H9 (cell line): ENCODE measurements around the gene MBP. TPM values are rescaled to one million over a fixed set of nuclear protein-coding genes. Genes with fewer than 3 reads are reported as not detected.

Experiments used
- DNase-seq: peaks from one replicate; pipeline ENCODE4 v3.0.0-alpha.2; 2017
- H2AFZ ChIP-seq: one replicate; pipeline ENCODE4 v1.6.1; 2013; ENCODE audit warnings: mild to moderate bottlenecking, low read length, control low read depth, moderate library complexity
- H2AK5ac ChIP-seq: 2 replicates; pipeline ENCODE4 v1.6.1; 2013; ENCODE audit warnings: low read length, control low read depth, mixed read lengths; ENCODE audit not compliant: insufficient read length
- H2BK120ac ChIP-seq: one replicate; pipeline ENCODE4 v1.6.1; 2013; ENCODE audit warnings: low read depth, mild to moderate bottlenecking, low read length, control low read depth, inconsistent platforms; ENCODE audit not compliant: poor library complexity, severe bottlenecking
- H2BK12ac ChIP-seq: 2 replicates; pipeline ENCODE4 v1.6.1; 2013; ENCODE audit warnings: low read length, control low read depth, mixed read lengths, low read depth; ENCODE audit not compliant: insufficient read length
- H2BK15ac ChIP-seq: 2 replicates; pipeline ENCODE4 v1.6.1; 2013; ENCODE audit warnings: low read depth, low read length, control low read depth
- H2BK20ac ChIP-seq: one replicate; pipeline ENCODE4 v1.6.1; 2013; ENCODE audit warnings: low read depth, mild to moderate bottlenecking, low read length, control low read depth, inconsistent platforms; ENCODE audit not compliant: poor library complexity, severe bottlenecking
- H2BK5ac ChIP-seq: 2 replicates; pipeline ENCODE4 v1.6.1; 2013; ENCODE audit warnings: low read length, control low read depth, mixed read lengths; ENCODE audit not compliant: insufficient read length
- H3K14ac ChIP-seq: 2 replicates; pipeline ENCODE4 v1.6.1; 2013; ENCODE audit warnings: low read length, control low read depth; ENCODE audit not compliant: insufficient read depth
- H3K18ac ChIP-seq: 2 replicates; pipeline ENCODE4 v1.6.1; 2013; ENCODE audit warnings: low read depth, mild to moderate bottlenecking, mixed read lengths, low read length, control low read depth; ENCODE audit not compliant: insufficient read length
- H3K23ac ChIP-seq: 2 replicates; pipeline ENCODE4 v1.6.1; 2013; ENCODE audit warnings: low read length, control low read depth, mixed read lengths, low read depth; ENCODE audit not compliant: insufficient read length
- H3K23me2 ChIP-seq: 2 replicates; pipeline ENCODE4 v1.6.1; 2013; ENCODE audit warnings: low read depth, mild to moderate bottlenecking, mixed read lengths, low read length, control low read depth; ENCODE audit not compliant: insufficient read length, poor library complexity, severe bottlenecking
- H3K27ac ChIP-seq: 2 replicates; pipeline ENCODE4 v1.5.1; 2013; ENCODE audit warnings: low read length, control low read depth, mixed read lengths, low read depth; ENCODE audit not compliant: insufficient read length
- H3K27me3 ChIP-seq: 2 replicates; pipeline ENCODE4 v1.6.1; 2013; ENCODE audit warnings: low read length, control low read depth, inconsistent platforms; ENCODE audit not compliant: insufficient read depth
- H3K4ac ChIP-seq: 2 replicates; pipeline ENCODE4 v1.6.1; 2013; ENCODE audit warnings: low read depth, mild to moderate bottlenecking, control low read depth, inconsistent platforms, low read length, moderate library complexity
- H3K4me1 ChIP-seq: 2 replicates; pipeline ENCODE4 v1.6.1; 2013; ENCODE audit warnings: low read length, control low read depth, inconsistent platforms; ENCODE audit not compliant: insufficient read depth
- H3K4me2 ChIP-seq: 2 replicates; pipeline ENCODE4 v1.6.1; 2013; ENCODE audit warnings: low read length, control low read depth, mixed read lengths; ENCODE audit not compliant: insufficient read length, insufficient read depth
- H3K56ac ChIP-seq: 2 replicates; pipeline ENCODE4 v1.6.1; 2013; ENCODE audit warnings: low read depth, mild to moderate bottlenecking, mixed read lengths, low read length, control low read depth; ENCODE audit not compliant: insufficient read length
- H3K79me1 ChIP-seq: 2 replicates; pipeline ENCODE4 v1.6.1; 2013; ENCODE audit warnings: low read depth, mild to moderate bottlenecking, moderate library complexity, low read length, control low read depth, inconsistent platforms; ENCODE audit not compliant: insufficient read depth, poor library complexity, severe bottlenecking
- H3K79me2 ChIP-seq: 2 replicates; pipeline ENCODE4 v1.6.1; 2013; ENCODE audit warnings: low read length, control low read depth, inconsistent platforms; ENCODE audit not compliant: insufficient read depth
- H3K9ac ChIP-seq: 2 replicates; pipeline ENCODE4 v1.6.1; 2013; ENCODE audit warnings: low read length, control low read depth, mixed read lengths; ENCODE audit not compliant: insufficient read length; ENCODE audit errors: extremely low read depth
- H3K9me3 ChIP-seq: one replicate; pipeline ENCODE4 v1.6.1; 2013; ENCODE audit warnings: low read depth, low read length, inconsistent platforms; ENCODE audit not compliant: control insufficient read depth
- H3T11ph ChIP-seq: one replicate; pipeline ENCODE4 v1.6.1; 2013; ENCODE audit warnings: mild to moderate bottlenecking, low read length, control low read depth, inconsistent platforms
- H4K20me1 ChIP-seq: one replicate; pipeline ENCODE4 v1.6.1; 2013; ENCODE audit not compliant: control insufficient read depth, insufficient read length, insufficient read depth
- H4K5ac ChIP-seq: 2 replicates; pipeline ENCODE4 v1.6.1; 2013; ENCODE audit warnings: low read depth, mild to moderate bottlenecking, mixed read lengths, low read length, control low read depth; ENCODE audit not compliant: insufficient read length
- H4K8ac ChIP-seq: replicated peaks from 2 replicates; pipeline ENCODE4 v1.6.1; 2013; ENCODE audit warnings: low read length, control low read depth, mixed read lengths, low read depth; ENCODE audit not compliant: insufficient read length
- H4K91ac ChIP-seq: 2 replicates; pipeline ENCODE4 v1.6.1; 2013; ENCODE audit warnings: low read depth, mild to moderate bottlenecking, moderate library complexity, mixed read lengths, low read length, control low read depth; ENCODE audit not compliant: insufficient read length
- H3K27ac Mint-ChIP-seq, 3 experiments: 2 replicates in 2 of 3; 3 replicates in 1 of 3; pipeline ENCODE4 v1.8.0; 2020 to 2021; ENCODE audit warnings: mixed read lengths in 3 of 3, mild to moderate bottlenecking in 1 of 3, moderate library complexity in 1 of 3
- H3K27me3 Mint-ChIP-seq: 2 replicates; pipeline ENCODE4 v1.8.0; 2021; ENCODE audit warnings: low read depth, mild to moderate bottlenecking, moderate library complexity, mixed read lengths
- H3K36me3 Mint-ChIP-seq, 3 experiments: 2 replicates in 2 of 3; 3 replicates in 1 of 3; pipeline ENCODE4 v1.8.0; 2020 to 2021; ENCODE audit warnings: low read depth in 3 of 3, mixed read lengths in 3 of 3; ENCODE audit not compliant: insufficient read depth in 1 of 3
- H3K4me1 Mint-ChIP-seq, 2 experiments: 2 replicates each; pipeline ENCODE4 v1.8.0; 2020; ENCODE audit warnings: mixed read lengths in 2 of 2
- H3K4me3 Mint-ChIP-seq, 2 experiments: 2 replicates in 1 of 2; 3 replicates in 1 of 2; pipeline ENCODE4 v1.8.0; 2020 to 2021; ENCODE audit warnings: mild to moderate bottlenecking in 2 of 2, mixed read lengths in 2 of 2, moderate library complexity in 1 of 2
- H3K9me3 Mint-ChIP-seq, 2 experiments: 2 replicates in 1 of 2; 3 replicates in 1 of 2; pipeline ENCODE4 v1.8.0; 2020; ENCODE audit warnings: mild to moderate bottlenecking in 2 of 2, mixed read lengths in 2 of 2, moderate library complexity in 1 of 2
- CTCF ChIP-seq: fragments of 200-600 bp; sonication (generic); conservative IDR thresholded peaks from 3 replicates; pipeline ENCODE4 v1.8.0; 2021; ENCODE audit warnings: antibody characterized with exemption, mild to moderate bottlenecking
- WGBS: extraction: QIAGEN DNeasy Blood & Tissue Kit; methylation state at CpG from one replicate; pipeline ENCODE4 v1.1.7; 2013; ENCODE audit warnings: missing lambda C conversion rate, low lambda C conversion rate, mixed read lengths; ENCODE audit not compliant: insufficient read length; ENCODE audit errors: extremely low coverage; 5-methylcytosine and 5-hydroxymethylcytosine counted together
- total RNA-seq: library from RNA; stranded (reverse); gene quantifications from 2 replicates; pipeline ENCODE4 v1.2.1, GENCODE V29; 2021

The MBP gene
- total RNA-seq, 1 experiment from 2014 or later = 8.6 TPM

- Histone ChIP-seq H3K27ac (no peak overlapping the region), H3K4ac (no peak overlapping the region), H3K79me1 (no peaks in the 10 kb centered on the region), H2BK120ac (no peak overlapping the region), H2AFZ (no peak overlapping the region), H4K91ac (no peak overlapping the region), H3K4me2 (no peak overlapping the region), H3K23me2 (no peaks in the 10 kb centered on the region), H4K5ac (no peak overlapping the region), H3K27me3 (no peaks in the 10 kb centered on the region), H3K4me1 (no peaks in the 10 kb centered on the region), H3T11ph (no peak overlapping the region), H3K56ac (no peak overlapping the region), H2BK20ac (no peak overlapping the region), H3K14ac (no peak overlapping the region), H3K79me2 (no peaks in the 10 kb centered on the region), H3K18ac (no peak overlapping the region), H2AK5ac (no peak overlapping the region), H4K8ac (no peak overlapping the region), H2BK12ac (no peak overlapping the region), H4K20me1 (no peaks in the 10 kb centered on the region), H3K9ac (no peak overlapping the region), H3K9me3 (no peaks in the 10 kb centered on the region), H2BK5ac (no peak overlapping the region), H3K23ac (no peak overlapping the region), H2BK15ac (no peak overlapping the region)
- no peak for TF ChIP-seq CTCF
- H3K27ac Mint-ChIP-seq = no peak overlapping the region
- peaks cover 9 to 31% (median 19%) of the 10 kb centered on the region in 3 experiments; a peak in 6 of 7 replicates for H3K36me3 Mint-ChIP-seq
- no peaks in the 10 kb centered on the region for H3K4me1 Mint-ChIP-seq
- no peaks in the 10 kb centered on the region for H3K27me3 Mint-ChIP-seq
- DNase-seq = no peak
- H3K9me3 Mint-ChIP-seq = no peaks in the 10 kb centered on the region
- no peak overlapping the region for H3K4me3 Mint-ChIP-seq
- WGBS = no CpG with 5 or more reads among the region's 1 CpG
Measured at GRCh38 chr18:76937597-76937996, 195.0 kb downstream of the MBP start.
